Esophagus squamous epithelium (tissue), 4 donors: Measurements from ENCODE around the gene CCDC187.

ENCODE experiments used
- CTCF ChIP-seq, 6 experiments: fragments of 450-650 bp in 4 of 6; fragments of 200-600 bp in 2 of 6; sonication (generic) in 2 of 6; IDR thresholded peaks; one replicate each; pipeline ENCODE4 v1.5.1; 2016 to 2019; ENCODE audit warnings: antibody characterized with exemption in 6 of 6, mild to moderate bottlenecking in 4 of 6, moderate library complexity in 4 of 6
- POLR2A ChIP-seq, 4 donors: fragments of 450-650 bp; IDR thresholded peaks; one replicate each; pipeline ENCODE4 v1.6.1; 2017; ENCODE audit warnings: antibody characterized with exemption in 4 of 4, mild to moderate bottlenecking in 4 of 4, moderate library complexity in 3 of 4

- TF ChIP-seq CTCF (IDR thresholded peaks at IDR 0.05): no peak
- TF ChIP-seq POLR2A (IDR thresholded peaks at IDR 0.05): no peak
Measured at GRCh38 chr9:136303825-136304416, at the start of gene CCDC187.
